Karpas-422 (cell line): ENCODE results near the gene ARRDC2. TPM values are rescaled to one million over a fixed set of nuclear protein-coding genes. Genes with fewer than 3 reads are reported as not detected.

Source experiments
- DNase-seq: peaks from one replicate; pipeline ENCODE4 v3.0.0-alpha.2; 2015
- H2AFZ ChIP-seq: fragments of 200-600 bp; sonication (generic); 2 replicates; pipeline ENCODE4 v1.6.1; 2014; ENCODE audit warnings: antibody characterized with exemption, low read length, mixed read lengths
- H3K27ac ChIP-seq: fragments of 200-600 bp; sonication (generic); 2 replicates; pipeline ENCODE4 v1.5.1; 2014; ENCODE audit warnings: mild to moderate bottlenecking, low read length, moderate library complexity
- H3K27me3 ChIP-seq: fragments of 200-600 bp; sonication (generic); 2 replicates; pipeline ENCODE4 v1.6.1; 2014; ENCODE audit warnings: low read length, mixed read lengths
- H3K36me3 ChIP-seq: fragments of 200-600 bp; sonication (generic); 2 replicates; pipeline ENCODE4 v1.6.1; 2014; ENCODE audit warnings: low read length, mixed read lengths; ENCODE audit not compliant: insufficient read depth
- H3K4me1 ChIP-seq: fragments of 200-600 bp; sonication (generic); 2 replicates; pipeline ENCODE4 v1.6.1; 2014; ENCODE audit warnings: mild to moderate bottlenecking, low read length, mixed read lengths
- H3K4me2 ChIP-seq: fragments of 200-600 bp; sonication (generic); 2 replicates; pipeline ENCODE4 v1.6.1; 2014; ENCODE audit warnings: low read length, low read depth, mild to moderate bottlenecking; ENCODE audit not compliant: poor library complexity, severe bottlenecking
- H3K4me3 ChIP-seq: fragments of 200-600 bp; sonication (generic); 2 replicates; pipeline ENCODE4 v1.5.1; 2014; ENCODE audit warnings: mild to moderate bottlenecking, antibody characterized with exemption, low read length, mixed read lengths
- H3K79me2 ChIP-seq: fragments of 200-600 bp; sonication (generic); 2 replicates; pipeline ENCODE4 v1.6.1; 2014; ENCODE audit warnings: mild to moderate bottlenecking, low read length, mixed read lengths
- H3K9ac ChIP-seq: fragments of 200-600 bp; sonication (generic); 2 replicates; pipeline ENCODE4 v1.6.0; 2014; ENCODE audit warnings: low read length
- H3K9me2 ChIP-seq: fragments of 200-600 bp; sonication (generic), shearing (Covaris generic); replicated peaks from 2 replicates; pipeline ENCODE4 v1.6.0; 2014; ENCODE audit warnings: mild to moderate bottlenecking, low read length, moderate library complexity; ENCODE audit not compliant: insufficient read depth
- H3K9me3 ChIP-seq: fragments of 300-700, 200-600 bp; sonication (generic); 2 replicates; pipeline ENCODE4 v1.6.1; 2014; ENCODE audit warnings: low read length, mixed read lengths
- H4K20me1 ChIP-seq: fragments of 200-600 bp; sonication (generic); 2 replicates; pipeline ENCODE4 v1.6.1; 2014; ENCODE audit warnings: mild to moderate bottlenecking, antibody characterized with exemption, low read length, low read depth; ENCODE audit not compliant: insufficient read depth
- total RNA-seq: library from RNA; depleted of rRNA; stranded (reverse); fragments of >200 nt; shearing (Covaris generic); gene quantifications from 2 replicates; pipeline ENCODE4 v1.2.3, GENCODE V29; 2014; ENCODE audit warnings: low replicate concordance

The ARRDC2 gene
- total RNA-seq, 1 experiment from 2014 or later, result 12.3 TPM

- no peaks in the 10 kb centered on the region for H3K79me2 ChIP-seq
- no peak overlapping the region for H3K4me2 ChIP-seq
- no peak overlapping the region for H3K27ac ChIP-seq
- H3K27me3 ChIP-seq, result no peaks in the 10 kb centered on the region
- H3K9me3 ChIP-seq, result no peaks in the 10 kb centered on the region
- DNase-seq, result no peak
- no peaks in the 10 kb centered on the region for H4K20me1 ChIP-seq
- no peak overlapping the region for H3K9ac ChIP-seq
- H2AFZ ChIP-seq, result no peak overlapping the region
- H3K4me1 ChIP-seq, result peaks cover 2% of the 10 kb centered on the region
- H3K4me3 ChIP-seq, result no peak overlapping the region
- no peaks in the 10 kb centered on the region; the same call in 1 of the 2 replicates for H3K36me3 ChIP-seq
- H3K9me2 ChIP-seq, result no peaks in the 10 kb centered on the region
These were observed 8.4 kb downstream of the ARRDC2 start for GRCh38 chr19:18016209-18016910.

GRCh38 chr19:18017275-18018083 lies 9.5 kb downstream of the ARRDC2 start:
- H3K36me3 ChIP-seq, result no peaks in the 10 kb centered on the region; the same call in 1 of the 2 replicates
- H3K27me3 ChIP-seq, result no peaks in the 10 kb centered on the region
- H2AFZ ChIP-seq, result no peak overlapping the region
- H3K9me2 ChIP-seq, result no peaks in the 10 kb centered on the region
- H3K4me2 ChIP-seq, result no peak overlapping the region
- no peaks in the 10 kb centered on the region for H3K79me2 ChIP-seq
- H3K27ac ChIP-seq, result no peak overlapping the region
- no peak for DNase-seq
- no peak overlapping the region for H3K4me3 ChIP-seq
- H3K9ac ChIP-seq, result no peak overlapping the region
- no peaks in the 10 kb centered on the region for H3K9me3 ChIP-seq
- H3K4me1 ChIP-seq, result peaks cover 10% of the 10 kb centered on the region
- no peaks in the 10 kb centered on the region for H4K20me1 ChIP-seq

- Histone ChIP-seq H3K9ac (no peak overlapping the region), H2AFZ (peak overlapping the region; percentile 27; the same call in 1 of the 2 replicates), H3K27ac (no peak overlapping the region), H3K4me1 (peaks cover 19% of the 10 kb centered on the region), H4K20me1 (no peaks in the 10 kb centered on the region), H3K4me3 (no peak overlapping the region), H3K9me2 (no peaks in the 10 kb centered on the region), H3K27me3 (no peaks in the 10 kb centered on the region), H3K4me2 (no peak overlapping the region), H3K79me2 (no peaks in the 10 kb centered on the region), H3K9me3 (no peaks in the 10 kb centered on the region), H3K36me3 (no peaks in the 10 kb centered on the region)
- DNase-seq, result no peak
These were observed 12.5 kb downstream of the ARRDC2 start for GRCh38 chr19:18020212-18021085.

- peak overlapping the region; percentile 59 for H3K4me3 ChIP-seq
- DNase-seq, result peak; percentile 44
- H3K9me2 ChIP-seq, result no peaks in the 10 kb centered on the region
- peak overlapping the region; percentile 71 for H3K4me2 ChIP-seq
- H4K20me1 ChIP-seq, result no peaks in the 10 kb centered on the region
- no peaks in the 10 kb centered on the region for H3K9me3 ChIP-seq
- peak overlapping the region; percentile 27; the same call in 1 of the 2 replicates for H2AFZ ChIP-seq
- H3K9ac ChIP-seq, result peak overlapping the region; percentile 72
- no peak overlapping the region for H3K27ac ChIP-seq
- H3K79me2 ChIP-seq, result no peaks in the 10 kb centered on the region
- no peaks in the 10 kb centered on the region for H3K36me3 ChIP-seq
- H3K27me3 ChIP-seq, result no peaks in the 10 kb centered on the region
- H3K4me1 ChIP-seq, result peaks cover 19% of the 10 kb centered on the region
These were observed 13.3 kb downstream of the ARRDC2 start for GRCh38 chr19:18021121-18021755.

GRCh38 chr19:18023622-18024251 lies 15.8 kb downstream of the ARRDC2 start:
- Histone ChIP-seq H3K4me2 (peak overlapping the region; percentile 15), H3K9me3 (no peaks in the 10 kb centered on the region), H3K9ac (no peak overlapping the region; the same call in 1 of the 2 replicates), H2AFZ (no peak overlapping the region), H3K27me3 (no peaks in the 10 kb centered on the region), H3K79me2 (no peaks in the 10 kb centered on the region), H4K20me1 (no peaks in the 10 kb centered on the region), H3K27ac (no peak overlapping the region), H3K36me3 (no peaks in the 10 kb centered on the region), H3K4me1 (peaks cover 19% of the 10 kb centered on the region), H3K4me3 (no peak overlapping the region; the same call in 1 of the 2 replicates), H3K9me2 (no peaks in the 10 kb centered on the region)
- no peak for DNase-seq

GRCh38 chr19:18027151-18027550 lies 19.2 kb downstream of the ARRDC2 start:
- Histone ChIP-seq H3K27me3 (no peaks in the 10 kb centered on the region), H2AFZ (no peak overlapping the region)
- DNase-seq, result no peak

GRCh38 chr19:18029617-18030338 lies 21.8 kb downstream of the ARRDC2 start:
- no peaks in the 10 kb centered on the region for H3K4me1 ChIP-seq
- no peak for DNase-seq
- H3K36me3 ChIP-seq, result no peaks in the 10 kb centered on the region
- no peak overlapping the region for H3K4me3 ChIP-seq
- no peaks in the 10 kb centered on the region for H3K9me2 ChIP-seq
- no peaks in the 10 kb centered on the region for H3K27me3 ChIP-seq
- H2AFZ ChIP-seq, result no peak overlapping the region
- H3K27ac ChIP-seq, result no peak overlapping the region
- no peaks in the 10 kb centered on the region for H3K9me3 ChIP-seq
- no peak overlapping the region for H3K4me2 ChIP-seq
- no peaks in the 10 kb centered on the region for H3K79me2 ChIP-seq
- H3K9ac ChIP-seq, result no peak overlapping the region
- no peaks in the 10 kb centered on the region for H4K20me1 ChIP-seq

More at GRCh38 chr19:18027151-18027550, 19.2 kb downstream of the ARRDC2 start:
- no peak overlapping the region for H3K9ac ChIP-seq
- H3K36me3 ChIP-seq, result no peaks in the 10 kb centered on the region
- H3K4me1 ChIP-seq, result peaks cover 12% of the 10 kb centered on the region
- no peak overlapping the region for H3K4me3 ChIP-seq
- H3K9me2 ChIP-seq, result no peaks in the 10 kb centered on the region
- no peaks in the 10 kb centered on the region for H4K20me1 ChIP-seq
- H3K79me2 ChIP-seq, result no peaks in the 10 kb centered on the region
- H3K9me3 ChIP-seq, result no peaks in the 10 kb centered on the region
- no peak overlapping the region for H3K4me2 ChIP-seq
- no peak overlapping the region for H3K27ac ChIP-seq
